ENCODE data around the gene MAGI2.

The MAGI2 gene

GRCh38 chr7:78189762-78190161 is 1263.7 kb downstream of the MAGI2 start:
- no peak overlapping the region for H3K9ac ChIP-seq (ENCODE audit: low read length)
- no peak overlapping the region for H3K4me2 ChIP-seq (ENCODE audit: low read depth, low read length, poor library complexity, severe bottlenecking)
- no peak for TF ChIP-seq CTCF (IDR thresholded peaks at IDR 0.05; ENCODE audit: insufficient read depth, low read length, poor library complexity, severe bottlenecking)
- TF ChIP-seq EZH2phosphoT487 (conservative IDR thresholded peaks at IDR 0.05; ENCODE audit: low read length) = no peak
- no peaks in the 10 kb centered on the region for H3K27me3 ChIP-seq (ENCODE audit: low read length)
- H2AFZ ChIP-seq (ENCODE audit: low read depth, low read length, severe bottlenecking) = no peak overlapping the region
- H3K9me3 ChIP-seq (ENCODE audit: insufficient read depth, low read length) = no peaks in the 10 kb centered on the region
- no peaks in the 10 kb centered on the region for H3F3A ChIP-seq (ENCODE audit: insufficient read depth)
- no peaks in the 10 kb centered on the region for H3K36me3 ChIP-seq (ENCODE audit: low read length)
- no peak overlapping the region for H3K27ac ChIP-seq (ENCODE audit: low read depth, low read length)
- H4K20me1 ChIP-seq (ENCODE audit: low read depth, low read length) = no peaks in the 10 kb centered on the region
- no peaks in the 10 kb centered on the region for H3K9me2 ChIP-seq (replicated peaks; ENCODE audit: insufficient read depth, low read length)
- no peak overlapping the region for H3K4me3 ChIP-seq (ENCODE audit: insufficient read depth, low read length, poor library complexity, severe bottlenecking)
- H3K79me2 ChIP-seq (ENCODE audit: insufficient read depth, low read length) = no peaks in the 10 kb centered on the region

GRCh38 chr7:78185149-78185745 is 1268.2 kb downstream of the MAGI2 start:
- Histone ChIP-seq H3K9ac (ENCODE audit: low read length) (no peak overlapping the region), H3K36me3 (ENCODE audit: low read length) (no peaks in the 10 kb centered on the region), H3K9me2 (replicated peaks; ENCODE audit: insufficient read depth, low read length) (no peaks in the 10 kb centered on the region), H3K27ac (ENCODE audit: low read depth, low read length) (no peak overlapping the region), H2AFZ (ENCODE audit: low read depth, low read length, severe bottlenecking) (no peak overlapping the region), H3K27me3 (ENCODE audit: low read length) (no peaks in the 10 kb centered on the region), H3K9me3 (ENCODE audit: insufficient read depth, low read length) (no peaks in the 10 kb centered on the region), H4K20me1 (ENCODE audit: low read depth, low read length) (no peaks in the 10 kb centered on the region), H3K4me2 (ENCODE audit: low read depth, low read length, poor library complexity, severe bottlenecking) (no peak overlapping the region), H3K79me2 (ENCODE audit: insufficient read depth, low read length) (no peaks in the 10 kb centered on the region), H3F3A (ENCODE audit: insufficient read depth) (no peaks in the 10 kb centered on the region), H3K4me3 (ENCODE audit: insufficient read depth, low read length, poor library complexity, severe bottlenecking) (no peak overlapping the region)
- TF ChIP-seq CTCF (IDR thresholded peaks at IDR 0.05; ENCODE audit: insufficient read depth, low read length, poor library complexity, severe bottlenecking) (no peak), EZH2phosphoT487 (conservative IDR thresholded peaks at IDR 0.05; ENCODE audit: low read length) (no peak)

- Histone ChIP-seq H3K27me3 (ENCODE audit: low read length) (no peaks in the 10 kb centered on the region), H3K27ac (ENCODE audit: low read depth, low read length) (no peak overlapping the region), H3K4me3 (ENCODE audit: insufficient read depth, low read length, poor library complexity, severe bottlenecking) (no peak overlapping the region), H4K20me1 (ENCODE audit: low read depth, low read length) (no peaks in the 10 kb centered on the region), H3K9ac (ENCODE audit: low read length) (no peak overlapping the region), H3K36me3 (ENCODE audit: low read length) (no peaks in the 10 kb centered on the region), H3K79me2 (ENCODE audit: insufficient read depth, low read length) (no peaks in the 10 kb centered on the region), H3K9me2 (replicated peaks; ENCODE audit: insufficient read depth, low read length) (no peaks in the 10 kb centered on the region), H3F3A (ENCODE audit: insufficient read depth) (no peaks in the 10 kb centered on the region), H3K9me3 (ENCODE audit: insufficient read depth, low read length) (no peaks in the 10 kb centered on the region), H3K4me2 (ENCODE audit: low read depth, low read length, poor library complexity, severe bottlenecking) (no peak overlapping the region), H2AFZ (ENCODE audit: low read depth, low read length, severe bottlenecking) (no peak overlapping the region)
- TF ChIP-seq EZH2phosphoT487 (conservative IDR thresholded peaks at IDR 0.05; ENCODE audit: low read length) = no peak
- TF ChIP-seq CTCF (IDR thresholded peaks at IDR 0.05; ENCODE audit: insufficient read depth, low read length, poor library complexity, severe bottlenecking) = no peak
Measured at GRCh38 chr7:78184299-78184698, 1269.2 kb downstream of the MAGI2 start.
